Loucy (cell line): ENCODE results near the gene TLCD2.

Experiments
- EZH2phosphoT487 ChIP-seq: fragments of 200-600 bp; IDR thresholded peaks from 2 replicates; pipeline ENCODE4 v1.6.1; 2018; ENCODE audit warnings: antibody characterized with exemption, mild to moderate bottlenecking, moderate library complexity, borderline replicate concordance
- TF ChIP-seq, protein P1 (sequence below): fragments of 200-600 bp; sonication (generic); conservative IDR thresholded peaks from 2 replicates; pipeline ENCODE4 v1.5.1; 2014; ENCODE audit warnings: mild to moderate bottlenecking, antibody characterized with exemption, low read length

DNA sequence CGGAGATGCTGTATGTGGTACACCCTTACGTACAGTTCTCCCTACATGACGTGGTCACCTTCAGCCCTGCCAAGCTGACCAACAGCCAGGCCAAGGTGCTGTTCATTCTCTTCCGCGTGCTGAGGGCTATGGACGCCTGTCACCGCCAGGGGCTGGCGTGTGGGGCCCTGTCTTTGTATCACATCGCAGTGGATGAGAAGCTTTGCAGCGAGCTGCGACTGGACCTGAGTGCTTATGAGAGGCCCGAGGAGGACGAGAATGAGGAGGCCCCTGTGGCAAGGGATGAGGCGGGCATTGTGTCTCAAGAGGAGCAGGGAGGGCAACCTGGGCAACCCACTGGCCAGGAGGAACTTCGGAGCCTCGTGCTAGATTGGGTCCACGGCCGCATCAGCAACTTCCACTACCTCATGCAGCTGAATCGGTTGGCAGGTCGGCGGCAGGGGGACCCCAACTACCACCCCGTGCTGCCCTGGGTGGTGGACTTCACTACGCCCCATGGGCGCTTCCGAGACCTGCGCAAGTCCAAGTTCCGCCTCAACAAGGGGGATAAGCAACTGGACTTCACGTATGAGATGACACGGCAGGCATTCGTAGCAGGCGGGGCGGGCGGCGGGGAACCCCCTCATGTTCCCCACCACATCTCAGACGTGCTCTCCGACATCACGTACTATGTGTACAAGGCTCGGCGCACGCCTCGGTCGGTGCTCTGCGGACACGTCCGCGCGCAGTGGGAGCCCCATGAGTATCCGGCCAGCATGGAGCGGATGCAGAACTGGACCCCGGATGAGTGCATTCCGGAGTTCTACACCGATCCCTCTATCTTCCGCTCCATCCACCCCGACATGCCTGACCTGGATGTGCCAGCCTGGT is 15.7 kb upstream of the TLCD2 start:
- TF ChIP-seq, protein P1, sequence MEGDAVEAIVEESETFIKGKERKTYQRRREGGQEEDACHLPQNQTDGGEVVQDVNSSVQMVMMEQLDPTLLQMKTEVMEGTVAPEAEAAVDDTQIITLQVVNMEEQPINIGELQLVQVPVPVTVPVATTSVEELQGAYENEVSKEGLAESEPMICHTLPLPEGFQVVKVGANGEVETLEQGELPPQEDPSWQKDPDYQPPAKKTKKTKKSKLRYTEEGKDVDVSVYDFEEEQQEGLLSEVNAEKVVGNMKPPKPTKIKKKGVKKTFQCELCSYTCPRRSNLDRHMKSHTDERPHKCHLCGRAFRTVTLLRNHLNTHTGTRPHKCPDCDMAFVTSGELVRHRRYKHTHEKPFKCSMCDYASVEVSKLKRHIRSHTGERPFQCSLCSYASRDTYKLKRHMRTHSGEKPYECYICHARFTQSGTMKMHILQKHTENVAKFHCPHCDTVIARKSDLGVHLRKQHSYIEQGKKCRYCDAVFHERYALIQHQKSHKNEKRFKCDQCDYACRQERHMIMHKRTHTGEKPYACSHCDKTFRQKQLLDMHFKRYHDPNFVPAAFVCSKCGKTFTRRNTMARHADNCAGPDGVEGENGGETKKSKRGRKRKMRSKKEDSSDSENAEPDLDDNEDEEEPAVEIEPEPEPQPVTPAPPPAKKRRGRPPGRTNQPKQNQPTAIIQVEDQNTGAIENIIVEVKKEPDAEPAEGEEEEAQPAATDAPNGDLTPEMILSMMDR, result no peak
- TF ChIP-seq EZH2phosphoT487, result no peak
